PC-9 (cell line): ENCODE results near the gene BHMT2. TPM values are rescaled to one million over a fixed set of nuclear protein-coding genes. Genes with fewer than 3 reads are reported as not detected.

Experiments used
- BruUV-seq: library from RNA; stranded (reverse); fragments of 400-500 nt; replicated peaks from 2 replicates; lab custom pipeline; 2021; lab: Mats Ljungman, UMichigan
- CTCF ChIA-PET: fragments of 300-600 bp; sonication (Branson Sonifier 250); formaldehyde crosslinking; loops from one replicate; lab custom pipeline; 2022; ENCODE audit warnings: antibody characterized with exemption; lab: Charles Lee
- POLR2A ChIA-PET: fragments of 300-600 bp; sonication (Branson Sonifier 250); formaldehyde crosslinking; loops from one replicate; lab custom pipeline; 2022; ENCODE audit warnings: antibody characterized with exemption; ENCODE audit not compliant: unreplicated experiment; lab: Charles Lee
- DNase-seq, 2 experiments: peaks; one replicate each; pipeline versions ENCODE4 v3.0.0 to v3.0.0-alpha.2; 2015 to 2022; ENCODE audit warnings: mixed read lengths in 1 of 2
- H2AFZ ChIP-seq: fragments of 200-600 bp; sonication (generic); 2 replicates; pipeline ENCODE4 v1.8.1; 2017; ENCODE audit warnings: antibody characterized with exemption
- H3F3A ChIP-seq: fragments of 200-600 bp; sonication (generic); 2 replicates; pipeline ENCODE4 v1.8.1; 2017; ENCODE audit warnings: antibody characterized with exemption, mild to moderate bottlenecking, low read depth; ENCODE audit not compliant: insufficient read depth
- H3K27ac ChIP-seq: fragments of 200-600 bp; sonication (generic); 2 replicates; pipeline ENCODE4 v1.6.1; 2016; ENCODE audit warnings: mixed run types
- H3K27me3 ChIP-seq: fragments of 200-600 bp; sonication (generic); 2 replicates; pipeline ENCODE4 v1.6.1; 2016; ENCODE audit warnings: low read depth, mixed run types; ENCODE audit not compliant: insufficient read depth
- H3K36me3 ChIP-seq: fragments of 200-600 bp; sonication (generic); 2 replicates; pipeline ENCODE4 v1.6.1; 2016; ENCODE audit warnings: low read depth, mixed run types
- H3K4me1 ChIP-seq: fragments of 200-600 bp; sonication (generic); replicated peaks from 2 replicates; pipeline ENCODE4 v1.6.1; 2016; ENCODE audit warnings: mixed run types; ENCODE audit not compliant: insufficient read depth
- H3K4me2 ChIP-seq: fragments of 200-600 bp; sonication (generic); 2 replicates; pipeline ENCODE4 v1.6.1; 2017; ENCODE audit warnings: mixed run types
- H3K4me3 ChIP-seq: fragments of 200-600 bp; sonication (generic); 2 replicates; pipeline ENCODE4 v1.6.1; 2016; ENCODE audit warnings: mixed run types
- H3K79me2 ChIP-seq: fragments of 200-600 bp; sonication (generic); 2 replicates; pipeline ENCODE4 v1.6.1; 2017; ENCODE audit warnings: low read depth, mixed run types
- H3K9me2 ChIP-seq: fragments of 200-600 bp; sonication (generic); 2 replicates; pipeline ENCODE4 v1.8.1; 2017; ENCODE audit warnings: mild to moderate bottlenecking; ENCODE audit not compliant: insufficient read depth
- H3K9me3 ChIP-seq: fragments of 200-600 bp; sonication (generic); 2 replicates; pipeline ENCODE4 v1.8.1; 2016; ENCODE audit warnings: low read depth; ENCODE audit not compliant: insufficient read depth
- H4K20me1 ChIP-seq: fragments of 200-600 bp; sonication (generic); 2 replicates; pipeline ENCODE4 v1.8.1; 2017; ENCODE audit not compliant: insufficient read depth
- EZH2 ChIP-seq: fragments of 200-600 bp; sonication (generic); IDR thresholded peaks from 2 replicates; pipeline ENCODE4 v1.8.0; 2017; ENCODE audit warnings: antibody characterized with exemption, low read depth
- intact Hi-C: fragments of 100-400 bp; cut with micrococcal nuclease; formaldehyde crosslinking; loops from one replicate; pipeline ENCODE4 v1.10.0; 2022; ENCODE audit not compliant: unreplicated experiment
- total RNA-seq: library from RNA; stranded (reverse); gene quantifications from 2 replicates; pipeline ENCODE4 v1.2.3, GENCODE V29; 2021
- TF ChIP-seq, protein P1 (sequence below): fragments of 200-600 bp; sonication (generic); conservative IDR thresholded peaks from 2 replicates; pipeline ENCODE4 v1.6.1; 2017; ENCODE audit warnings: mixed run types, antibody characterized with exemption, mild to moderate bottlenecking, moderate library complexity

Gene BHMT2
- total RNA-seq, 1 experiment from 2014 or later, result not detected

DNA sequence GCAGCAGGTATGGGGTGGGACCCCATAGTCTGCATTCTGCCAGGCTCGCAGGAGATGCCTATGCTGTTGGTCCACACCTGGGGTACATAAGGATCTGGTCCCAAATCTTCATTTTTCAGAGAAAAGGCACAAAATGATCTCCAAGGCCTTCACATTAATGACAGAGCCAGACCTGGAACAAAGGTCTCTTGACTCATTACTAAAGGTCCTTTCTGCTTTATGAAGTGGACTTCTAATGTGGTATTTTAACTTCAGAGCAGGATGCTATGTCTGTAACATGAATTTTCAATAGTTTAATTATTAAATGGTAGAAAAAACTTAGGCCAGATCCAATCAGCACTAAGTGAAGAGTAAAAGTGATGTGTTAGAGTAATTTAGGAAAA lies 38.1 kb upstream of the BHMT2 start:
- Histone ChIP-seq H3K79me2 (no peaks in the 10 kb centered on the region), H3K36me3 (no peaks in the 10 kb centered on the region), H3K4me3 (no peak overlapping the region), H3K27ac (no peak overlapping the region), H3K9me2 (no peaks in the 10 kb centered on the region), H4K20me1 (no peaks in the 10 kb centered on the region), H3K9me3 (no peaks in the 10 kb centered on the region), H3K4me1 (no peaks in the 10 kb centered on the region), H2AFZ (no peak overlapping the region), H3F3A (no peaks in the 10 kb centered on the region), H3K4me2 (no peak overlapping the region), H3K27me3 (no peaks in the 10 kb centered on the region)
- CTCF ChIA-PET, result no interaction called here
- TF ChIP-seq, protein P1, sequence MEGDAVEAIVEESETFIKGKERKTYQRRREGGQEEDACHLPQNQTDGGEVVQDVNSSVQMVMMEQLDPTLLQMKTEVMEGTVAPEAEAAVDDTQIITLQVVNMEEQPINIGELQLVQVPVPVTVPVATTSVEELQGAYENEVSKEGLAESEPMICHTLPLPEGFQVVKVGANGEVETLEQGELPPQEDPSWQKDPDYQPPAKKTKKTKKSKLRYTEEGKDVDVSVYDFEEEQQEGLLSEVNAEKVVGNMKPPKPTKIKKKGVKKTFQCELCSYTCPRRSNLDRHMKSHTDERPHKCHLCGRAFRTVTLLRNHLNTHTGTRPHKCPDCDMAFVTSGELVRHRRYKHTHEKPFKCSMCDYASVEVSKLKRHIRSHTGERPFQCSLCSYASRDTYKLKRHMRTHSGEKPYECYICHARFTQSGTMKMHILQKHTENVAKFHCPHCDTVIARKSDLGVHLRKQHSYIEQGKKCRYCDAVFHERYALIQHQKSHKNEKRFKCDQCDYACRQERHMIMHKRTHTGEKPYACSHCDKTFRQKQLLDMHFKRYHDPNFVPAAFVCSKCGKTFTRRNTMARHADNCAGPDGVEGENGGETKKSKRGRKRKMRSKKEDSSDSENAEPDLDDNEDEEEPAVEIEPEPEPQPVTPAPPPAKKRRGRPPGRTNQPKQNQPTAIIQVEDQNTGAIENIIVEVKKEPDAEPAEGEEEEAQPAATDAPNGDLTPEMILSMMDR, result no peak
- no peak for TF ChIP-seq EZH2
- no TSS peak for BruUV-seq
- no peak for DNase-seq
- POLR2A ChIA-PET, result no interaction called here
- intact Hi-C loops, result no loop called here

DNA sequence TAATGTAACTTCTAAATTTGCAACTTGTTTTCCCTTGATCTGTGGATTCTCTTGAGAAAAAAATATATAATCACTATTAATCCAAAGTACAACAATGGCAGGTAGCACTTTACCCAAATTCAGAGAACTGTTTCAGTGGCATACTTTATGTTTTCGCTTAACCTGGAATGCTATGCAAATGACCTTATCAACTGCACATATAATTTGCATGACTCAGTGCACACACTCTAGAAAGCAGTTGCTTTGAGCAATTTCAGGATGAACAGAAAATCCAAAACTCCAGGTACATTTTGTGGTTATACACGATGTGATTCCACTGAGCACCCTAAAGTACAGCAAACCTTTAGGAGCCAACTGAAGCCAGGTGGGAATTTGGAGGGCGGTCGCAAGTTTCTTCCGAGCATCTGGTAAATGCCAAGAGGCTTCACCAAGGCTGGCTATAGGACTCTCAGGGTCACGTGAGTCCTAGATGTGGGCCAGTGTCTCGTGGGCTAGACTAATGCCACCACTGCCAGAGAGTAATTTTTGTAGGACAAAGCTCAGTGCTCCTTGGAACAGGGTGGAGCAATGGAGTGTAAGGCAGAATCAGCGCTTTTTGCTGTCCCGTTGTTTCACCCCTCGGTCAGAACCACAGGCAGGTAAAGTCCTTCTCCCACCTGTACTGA lies 37.4 kb upstream of the BHMT2 start:
- TF ChIP-seq, protein P1, result no peak
- TF ChIP-seq EZH2, result no peak
- Histone ChIP-seq H3K4me3 (no peak overlapping the region), H3F3A (no peaks in the 10 kb centered on the region), H3K9me2 (no peaks in the 10 kb centered on the region), H3K79me2 (no peaks in the 10 kb centered on the region), H3K27ac (no peak overlapping the region), H3K27me3 (no peaks in the 10 kb centered on the region), H2AFZ (no peak overlapping the region), H3K4me1 (no peaks in the 10 kb centered on the region), H3K9me3 (no peaks in the 10 kb centered on the region), H3K4me2 (no peak overlapping the region), H3K36me3 (no peaks in the 10 kb centered on the region), H4K20me1 (no peaks in the 10 kb centered on the region)
- no TSS peak for BruUV-seq
- ChIA-PET CTCF (no interaction called here), POLR2A (no interaction called here)
- intact Hi-C loops, result no loop called here
- DNase-seq, result no peak

DNA sequence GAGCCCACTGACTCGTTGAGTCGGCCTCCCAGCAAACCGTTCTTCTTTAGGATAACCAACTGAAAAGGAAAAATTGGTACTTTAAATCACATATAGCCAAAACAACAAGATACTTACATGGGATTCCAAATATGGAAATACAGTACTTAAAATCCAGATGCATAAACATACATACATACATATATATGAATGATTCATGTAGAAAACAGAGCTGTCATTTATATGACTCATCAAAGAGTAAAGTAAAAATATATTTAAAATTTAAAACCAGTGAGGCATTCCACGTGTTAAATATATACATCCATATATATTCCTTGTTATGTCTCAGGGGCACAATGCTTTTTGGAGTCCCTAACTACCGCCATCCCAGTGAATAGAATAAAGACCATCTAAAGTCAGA lies 36.8 kb upstream of the BHMT2 start:
- Histone ChIP-seq H3K27me3 (no peaks in the 10 kb centered on the region), H2AFZ (no peak overlapping the region), H3K4me1 (no peaks in the 10 kb centered on the region), H3K79me2 (no peaks in the 10 kb centered on the region), H4K20me1 (no peaks in the 10 kb centered on the region), H3K36me3 (no peaks in the 10 kb centered on the region), H3K4me2 (no peak overlapping the region), H3K27ac (no peak overlapping the region), H3K9me2 (no peaks in the 10 kb centered on the region; the same call in 1 of the 2 replicates), H3K4me3 (no peak overlapping the region), H3K9me3 (no peaks in the 10 kb centered on the region), H3F3A (no peaks in the 10 kb centered on the region)
- POLR2A ChIA-PET, result no interaction called here
- TF ChIP-seq EZH2, result no peak
- TF ChIP-seq, protein P1, result no peak
- DNase-seq, result no peak
- no TSS peak for BruUV-seq
- intact Hi-C loops, result no loop called here
- CTCF ChIA-PET, result interaction anchor here (0.5 kb wide), 1 partner anchor 217 kb away, joined by 3 read pairs; no protein-coding TSS in a partner anchor
